ENCODE measurements around the gene ROR2. TPM values are rescaled to one million over a fixed set of nuclear protein-coding genes. Genes with fewer than 3 reads are reported as not detected.

The ROR2 gene
- total RNA-seq, 1 experiment from 2014 or later: 0.84 TPM

DNA sequence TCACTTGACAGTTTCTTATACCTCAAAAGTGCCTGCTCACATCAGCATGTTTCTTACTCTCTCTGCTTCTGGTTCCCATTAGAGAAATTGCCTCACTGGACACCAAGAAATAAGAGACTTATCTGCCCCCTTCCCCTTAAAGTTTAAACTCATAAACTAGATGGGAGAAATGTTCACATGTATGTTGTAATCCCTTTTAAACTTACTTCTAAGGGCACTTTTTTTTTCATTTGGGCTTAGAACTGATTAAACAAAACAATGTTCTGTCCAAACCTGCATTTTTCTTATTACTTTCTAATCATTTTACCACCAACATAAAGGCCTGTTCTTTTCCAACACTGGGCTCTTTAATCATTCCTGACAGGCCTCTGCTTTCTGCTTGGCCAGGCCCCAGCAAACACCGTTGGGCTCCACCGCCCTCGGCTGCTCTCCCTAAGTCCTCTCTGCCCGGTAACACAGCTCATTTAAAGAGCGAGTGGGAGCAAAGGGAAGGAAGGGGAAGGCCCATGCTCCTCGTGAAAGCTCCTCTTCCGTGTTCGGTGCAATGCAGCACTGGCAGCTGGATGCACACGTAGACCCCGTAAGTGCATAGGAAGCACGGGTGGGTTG lies 53.4 kb downstream of the ROR2 start:
- Mint-ChIP-seq H3K27me3 (ENCODE audit: insufficient read depth, unreplicated experiment) (peaks cover 18% of the 10 kb centered on the region), H3K36me3 (ENCODE audit: insufficient read depth, unreplicated experiment) (no peaks in the 10 kb centered on the region), H3K9me3 (ENCODE audit: unreplicated experiment) (no peaks in the 10 kb centered on the region), H3K4me1 (ENCODE audit: insufficient read depth, unreplicated experiment) (no peaks in the 10 kb centered on the region), H3K27ac (ENCODE audit: low read depth, unreplicated experiment) (no peak overlapping the region), H3K4me3 (ENCODE audit: unreplicated experiment) (no peak overlapping the region)
- no peak for TF ChIP-seq CTCF (IDR thresholded peaks at IDR 0.05; ENCODE audit: unreplicated experiment)
- no TSS peak for BruUV-seq (replicated peaks)
- POLR2A ChIA-PET: no interaction called here
- CTCF ChIA-PET: no interaction called here
- intact Hi-C loops (cut with micrococcal nuclease): no loop called here
- no peak for DNase-seq (ENCODE audit: unreplicated experiment)

- no peaks in the 10 kb centered on the region for H3K4me1 Mint-ChIP-seq (ENCODE audit: insufficient read depth, unreplicated experiment)
- ChIA-PET POLR2A (no interaction called here), CTCF (no interaction called here)
- H3K27me3 Mint-ChIP-seq (ENCODE audit: insufficient read depth, unreplicated experiment): peaks cover 18% of the 10 kb centered on the region
- H3K27ac Mint-ChIP-seq (ENCODE audit: low read depth, unreplicated experiment): no peak overlapping the region
- intact Hi-C loops (cut with micrococcal nuclease): no loop called here
- DNase-seq (ENCODE audit: unreplicated experiment): no peak
- TF ChIP-seq CTCF (IDR thresholded peaks at IDR 0.05; ENCODE audit: unreplicated experiment): no peak
- no peaks in the 10 kb centered on the region for H3K36me3 Mint-ChIP-seq (ENCODE audit: insufficient read depth, unreplicated experiment)
- BruUV-seq (replicated peaks): no TSS peak
- no peaks in the 10 kb centered on the region for H3K9me3 Mint-ChIP-seq (ENCODE audit: unreplicated experiment)
- H3K4me3 Mint-ChIP-seq (ENCODE audit: unreplicated experiment): no peak overlapping the region
Measured at GRCh38 chr9:91896097-91896496, 53.9 kb downstream of the ROR2 start.

- no peak for DNase-seq (ENCODE audit: unreplicated experiment)
- no peak overlapping the region for H3K4me3 Mint-ChIP-seq (ENCODE audit: unreplicated experiment)
- no TSS peak for BruUV-seq (replicated peaks)
Measured at GRCh38 chr9:91894536-91894935, 55.5 kb downstream of the ROR2 start.

DNA sequence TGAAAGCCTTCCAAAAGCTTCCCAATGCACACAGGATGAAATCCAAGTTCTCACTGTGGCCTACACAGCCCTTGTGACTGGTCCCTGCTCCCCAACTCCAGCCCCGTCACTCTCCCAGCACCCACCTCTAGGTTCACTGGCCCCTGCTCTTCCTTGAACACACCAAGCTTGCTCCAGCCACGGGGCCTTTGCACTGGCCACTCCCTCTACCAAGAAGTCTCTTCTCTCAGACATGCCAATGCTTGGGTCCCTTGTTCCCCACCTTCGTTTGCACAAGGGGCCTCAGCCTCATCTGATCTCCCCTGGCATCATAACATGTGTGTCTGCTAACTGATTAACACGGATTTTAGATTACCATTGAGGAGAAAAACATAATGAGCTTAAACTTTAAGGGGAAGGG lies 56.0 kb downstream of the ROR2 start:
- Mint-ChIP-seq H3K9me3 (ENCODE audit: unreplicated experiment) (no peaks in the 10 kb centered on the region), H3K36me3 (ENCODE audit: insufficient read depth, unreplicated experiment) (no peaks in the 10 kb centered on the region), H3K27ac (ENCODE audit: low read depth, unreplicated experiment) (no peak overlapping the region), H3K4me1 (ENCODE audit: insufficient read depth, unreplicated experiment) (no peaks in the 10 kb centered on the region), H3K27me3 (ENCODE audit: insufficient read depth, unreplicated experiment) (peaks cover 18% of the 10 kb centered on the region), H3K4me3 (ENCODE audit: unreplicated experiment) (no peak overlapping the region)
- no peak for DNase-seq (ENCODE audit: unreplicated experiment)
- POLR2A ChIA-PET: no interaction called here
- CTCF ChIA-PET: interaction anchor here (0.6 kb wide), 1 partner anchor 358 kb away, joined by 3 read pairs; no protein-coding TSS in a partner anchor
- intact Hi-C loops (cut with micrococcal nuclease): no loop called here
- no TSS peak for BruUV-seq (replicated peaks)
- no peak for TF ChIP-seq CTCF (IDR thresholded peaks at IDR 0.05; ENCODE audit: unreplicated experiment)

More at GRCh38 chr9:91894536-91894935, 55.5 kb downstream of the ROR2 start:
- H3K27ac Mint-ChIP-seq (ENCODE audit: low read depth, unreplicated experiment): no peak overlapping the region
- POLR2A ChIA-PET: no interaction called here
- no peaks in the 10 kb centered on the region for H3K36me3 Mint-ChIP-seq (ENCODE audit: insufficient read depth, unreplicated experiment)
- intact Hi-C loops (cut with micrococcal nuclease): no loop called here
- H3K27me3 Mint-ChIP-seq (ENCODE audit: insufficient read depth, unreplicated experiment): peaks cover 18% of the 10 kb centered on the region
- CTCF ChIA-PET: interaction anchor here (0.7 to 0.8 kb wide), 2 partner anchors 23 to 60 kb away, joined by 3 read pairs; no protein-coding TSS in a partner anchor
- no peak for TF ChIP-seq CTCF (IDR thresholded peaks at IDR 0.05; ENCODE audit: unreplicated experiment)
- H3K4me1 Mint-ChIP-seq (ENCODE audit: insufficient read depth, unreplicated experiment): no peaks in the 10 kb centered on the region
- H3K9me3 Mint-ChIP-seq (ENCODE audit: unreplicated experiment): no peaks in the 10 kb centered on the region
